Measurements from ENCODE around the gene KCNAB2.
A peak's percentile ranks its signal among the peaks of the same experiment; 100 is the strongest.

Gene KCNAB2

GRCh38 chr1:6134741-6135510 is 89.2 kb downstream of the KCNAB2 start:
- no peak for DNase-seq

DNA sequence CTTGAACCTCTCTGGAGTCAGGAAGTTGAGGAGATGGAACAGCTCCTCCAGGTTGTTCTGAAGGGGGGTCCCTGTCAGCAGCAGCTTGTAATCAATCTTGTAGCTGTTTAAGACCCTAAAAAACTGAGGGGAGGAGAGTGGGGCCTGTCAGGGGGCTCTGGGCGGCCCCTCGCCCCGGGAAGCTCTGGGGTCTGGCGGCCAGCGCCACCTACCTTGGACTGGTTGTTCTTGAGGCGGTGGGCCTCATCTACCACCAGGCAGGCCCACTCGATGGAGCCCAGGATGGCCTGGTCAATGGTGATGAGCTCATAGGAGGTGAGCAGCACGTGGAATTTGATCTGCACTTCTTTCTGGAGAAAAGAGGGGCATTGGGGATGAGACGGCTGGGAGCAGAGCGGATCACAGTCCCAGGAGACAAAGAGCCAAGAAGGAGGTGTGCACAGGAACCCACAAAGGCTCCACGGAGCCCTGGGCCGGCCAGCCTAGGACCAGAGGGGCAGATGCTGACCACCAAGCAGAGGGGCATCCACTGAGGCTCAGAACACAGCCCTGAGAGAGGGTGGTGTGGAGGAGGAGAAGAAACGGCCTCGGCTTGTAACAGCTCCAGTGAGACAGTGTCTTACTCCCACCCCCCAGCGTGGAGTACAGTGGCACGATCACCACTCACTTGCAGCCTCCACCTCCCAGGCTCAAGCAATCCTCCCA is 91.0 kb downstream of the KCNAB2 start:
- DNase-seq: no peak

DNA sequence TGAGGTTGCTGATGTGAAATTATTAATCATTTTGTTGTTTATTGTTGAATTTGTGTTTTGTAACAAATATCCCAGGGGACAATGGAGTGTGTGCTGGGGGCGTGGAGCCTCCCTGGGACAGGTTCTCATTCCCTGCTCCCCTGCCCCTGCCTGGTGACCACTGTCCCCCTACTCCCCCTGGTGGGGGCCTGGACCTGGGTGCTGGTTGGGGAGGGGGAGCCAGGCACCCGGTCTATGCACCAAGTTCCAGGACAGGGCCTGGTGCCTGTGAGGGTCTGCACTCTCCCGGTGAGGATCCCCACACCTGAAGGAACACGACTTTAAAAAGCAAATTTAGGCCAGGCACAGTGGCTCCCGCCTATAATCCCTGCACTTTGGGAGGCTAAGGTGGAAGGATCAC is 92.1 kb downstream of the KCNAB2 start:
- DNase-seq: no peak

- DNase-seq: no peak
Observed at GRCh38 chr1:6140413-6140812, 94.7 kb downstream of the KCNAB2 start.

DNA sequence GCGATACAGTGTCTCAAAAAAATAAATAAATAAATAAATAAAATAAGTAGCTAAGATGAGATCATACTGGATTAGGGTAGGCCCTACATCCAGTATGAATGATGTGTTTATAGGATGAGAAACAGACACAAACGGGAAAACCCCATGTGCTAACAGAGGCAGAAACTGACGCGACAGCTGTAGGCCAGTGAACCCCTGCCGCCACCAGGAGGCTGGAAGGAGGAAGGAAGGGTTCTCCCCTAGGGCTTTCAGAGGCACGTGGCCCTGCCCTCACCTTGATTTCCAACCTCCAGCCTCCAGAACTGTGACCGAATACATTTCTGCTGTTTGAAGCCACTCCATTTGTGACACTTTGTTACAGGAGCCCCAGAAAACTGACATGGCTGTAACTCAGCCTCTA is 95.9 kb downstream of the KCNAB2 start:
- peak; percentile 74 for DNase-seq

GRCh38 chr1:6142036-6142621 is 96.4 kb downstream of the KCNAB2 start:
- DNase-seq: no peak

GRCh38 chr1:6142734-6143133 is 97.0 kb downstream of the KCNAB2 start:
- DNase-seq: no peak

DNA sequence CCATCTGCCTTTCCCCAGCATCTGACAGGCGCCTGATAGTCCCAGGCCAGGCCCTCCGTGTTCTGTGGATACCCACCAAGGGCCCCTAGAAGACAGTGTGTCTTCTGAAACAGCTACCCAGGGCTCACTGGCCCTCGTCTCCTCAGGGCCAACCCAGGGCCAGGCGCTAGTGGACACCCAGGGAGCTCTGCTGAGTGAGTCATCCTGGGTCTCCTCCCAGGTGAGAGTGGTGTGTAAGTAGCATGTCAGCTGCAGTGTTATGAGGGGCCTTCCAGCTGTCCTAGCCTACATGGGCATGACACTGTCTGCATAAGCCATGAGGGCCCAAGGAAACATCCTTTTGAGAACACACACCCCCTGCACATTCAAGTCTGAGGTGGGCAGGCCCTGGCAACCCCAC is 97.7 kb downstream of the KCNAB2 start:
- no peak for DNase-seq

DNA sequence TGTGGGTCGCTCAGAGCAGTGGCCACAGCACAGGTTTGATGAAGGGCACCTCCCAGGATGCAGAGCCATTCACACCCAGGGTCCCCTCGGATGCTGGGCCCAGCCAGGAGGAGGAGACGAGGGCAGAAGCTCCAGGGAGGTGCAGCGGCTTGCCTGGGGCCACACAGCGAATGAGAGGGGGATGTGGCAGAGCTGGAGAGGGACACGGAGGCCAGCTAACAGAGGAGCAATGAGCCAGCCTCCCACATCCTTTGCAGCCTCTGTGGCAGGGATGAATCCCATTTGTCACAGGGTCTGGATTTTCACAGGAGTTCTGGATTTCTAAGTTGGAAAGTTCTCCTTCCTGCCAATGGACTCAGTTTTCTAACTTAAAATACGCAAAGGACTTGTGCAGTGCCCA is 98.5 kb downstream of the KCNAB2 start:
- DNase-seq: no peak

- DNase-seq: no peak
Observed at GRCh38 chr1:6144647-6145395, 99.1 kb downstream of the KCNAB2 start.

DNA sequence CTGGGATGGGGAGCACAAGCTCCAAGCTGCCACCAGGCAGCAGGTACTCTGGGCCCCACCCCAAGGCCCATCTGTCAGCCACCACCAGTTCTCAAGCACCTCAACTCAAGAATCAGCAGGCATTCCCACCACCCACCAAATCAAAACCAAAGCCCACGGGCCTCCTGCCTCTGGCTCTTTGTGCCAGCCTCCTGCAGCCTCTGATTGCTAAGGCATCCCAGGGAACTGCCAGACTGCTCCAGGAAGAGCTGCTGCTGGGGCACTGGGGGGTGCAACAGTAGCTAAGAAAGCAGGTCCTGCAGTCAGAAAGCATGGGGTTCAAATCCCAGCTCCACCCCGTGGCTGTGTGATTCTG is 99.7 kb downstream of the KCNAB2 start:
- DNase-seq: no peak

DNA sequence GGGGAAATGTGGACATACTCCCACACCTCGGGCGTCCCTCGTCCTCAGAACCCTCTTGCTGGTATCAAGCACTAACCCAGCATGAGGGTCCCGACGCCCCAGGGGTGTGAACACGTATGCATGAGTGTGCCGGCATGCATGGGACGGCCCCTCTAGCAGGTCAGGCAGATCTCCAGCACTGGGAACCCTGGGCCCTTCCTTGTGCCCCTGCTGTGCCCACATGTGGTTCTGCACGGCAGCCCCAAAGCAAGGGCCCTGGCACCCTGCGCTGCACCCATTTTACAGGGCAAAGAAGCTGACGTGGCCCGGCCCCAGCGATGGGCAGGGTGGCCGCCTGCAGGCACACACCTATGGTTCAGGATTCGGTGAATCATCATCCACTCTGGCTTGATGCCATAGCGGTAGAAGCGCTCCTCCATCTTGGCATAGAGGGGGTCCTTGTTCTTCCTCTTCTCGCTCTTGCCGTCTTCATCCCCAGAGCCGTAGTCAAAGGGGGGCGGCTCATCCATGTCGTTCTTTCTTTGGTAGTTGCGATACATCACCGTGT is 100.2 kb downstream of the KCNAB2 start:
- no peak for DNase-seq

DNA sequence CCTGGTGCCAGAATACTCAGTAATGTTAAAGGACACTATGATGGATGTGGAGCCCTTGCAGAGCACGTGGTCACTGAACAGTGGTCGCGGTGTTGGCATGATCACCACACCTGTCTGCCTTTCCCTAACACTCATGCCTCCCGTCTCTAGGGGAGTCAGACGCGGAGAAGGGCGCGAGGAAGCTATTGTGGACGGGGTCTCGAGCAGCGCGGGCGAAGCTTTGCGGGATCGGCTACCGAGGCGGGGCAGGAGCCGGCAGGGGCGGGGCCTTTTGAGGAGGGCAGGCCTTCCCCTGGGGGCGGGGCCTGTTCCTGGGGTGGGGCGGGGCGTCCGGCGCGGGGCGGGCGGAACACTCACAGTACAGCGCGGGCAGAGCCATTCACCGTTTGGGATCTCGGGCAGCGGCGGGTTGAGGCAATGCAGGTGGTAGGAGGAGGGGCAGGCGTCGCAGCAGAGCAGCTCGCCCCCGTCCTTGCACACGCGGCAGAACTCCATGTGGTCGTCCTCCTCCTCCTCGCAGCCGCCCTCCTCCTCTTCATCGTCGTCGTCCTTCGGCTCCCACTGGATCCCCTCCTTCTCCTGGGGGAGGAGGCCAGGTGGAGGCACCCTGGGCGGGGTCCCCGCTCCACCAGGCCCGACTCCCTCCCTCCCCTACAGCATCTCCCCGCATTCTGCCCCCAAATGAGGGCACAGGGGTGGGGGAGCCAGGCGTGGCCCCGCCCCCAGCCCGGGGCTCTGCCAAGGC is 103.0 kb downstream of the KCNAB2 start:
- peak; percentile 84 for DNase-seq

DNA sequence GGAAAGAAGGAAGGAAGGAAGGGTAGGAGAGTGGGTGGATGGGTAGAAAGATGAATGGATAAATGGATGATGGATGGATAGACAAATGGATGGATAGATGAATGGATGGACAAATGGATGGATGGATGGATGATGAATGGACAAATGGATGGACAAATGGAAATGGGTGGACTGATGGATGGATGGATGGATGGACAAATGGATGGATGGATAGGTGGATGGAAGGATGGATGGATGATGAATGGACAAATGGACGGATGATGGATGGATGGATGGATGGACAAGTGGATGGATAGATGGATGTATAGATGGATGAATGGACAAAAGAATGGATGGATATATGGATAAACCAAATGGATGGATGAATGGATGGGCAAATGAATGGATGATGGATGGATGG is 103.9 kb downstream of the KCNAB2 start:
- DNase-seq: no peak

- DNase-seq: no peak
Observed at GRCh38 chr1:6150006-6150938, 104.6 kb downstream of the KCNAB2 start.
